GM18873 (cell line): ENCODE measurements around the gene SLC2A6.
"Not testable (repeated sequence)": the region's sequence is repeated elsewhere in the genome, so short reads cannot be mapped to it uniquely, and the experiment has no call there.

Source experiments
- ATAC-seq: cut with Tn5 transposase; IDR thresholded peaks from one replicate; pipeline ENCODE4 v1.9.1; 2021; ENCODE audit warnings: mild to moderate bottlenecking, moderate library complexity, moderate number of reproducible peaks; ENCODE audit not compliant: unreplicated experiment, low FRiP score

SLC2A6 gene

DNA sequence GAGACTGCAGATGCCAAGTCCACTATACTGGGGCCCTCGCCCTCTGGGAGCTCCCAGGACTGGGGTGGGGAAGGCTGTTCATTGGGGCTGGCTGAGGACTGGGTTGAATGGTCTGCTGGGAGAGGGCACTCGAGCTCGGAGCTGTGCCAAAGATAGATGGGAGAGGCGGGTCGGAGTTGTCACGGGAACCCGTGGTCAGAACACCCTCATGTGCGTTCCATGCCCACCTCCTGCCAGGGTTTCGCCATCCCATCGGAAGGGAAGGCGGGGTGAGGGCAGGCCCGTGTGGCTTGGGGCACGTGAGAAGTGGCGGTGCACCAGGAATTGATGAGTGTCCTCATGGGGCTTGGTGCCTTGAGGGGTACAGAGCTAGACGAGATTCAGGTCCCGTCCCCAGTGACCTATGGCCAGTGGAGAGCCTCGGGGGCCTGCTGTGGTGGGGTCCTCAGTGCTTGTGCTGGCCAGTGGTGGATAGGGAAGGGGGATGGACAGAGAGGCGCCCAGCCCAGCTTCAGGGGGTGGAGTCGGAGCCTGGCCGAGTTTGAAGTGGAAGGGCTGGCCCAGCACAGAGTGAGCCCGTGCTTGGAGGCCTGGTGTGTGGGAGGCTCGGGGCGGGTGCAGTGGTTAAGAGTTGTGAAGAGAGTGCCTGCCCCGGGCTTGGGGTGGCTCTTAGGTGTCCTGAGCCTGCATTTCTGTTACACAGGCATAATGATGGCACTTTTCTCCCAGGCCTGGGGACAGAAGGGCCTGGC, 14.9 kb downstream of the SLC2A6 start:
- ATAC-seq = no peak

DNA sequence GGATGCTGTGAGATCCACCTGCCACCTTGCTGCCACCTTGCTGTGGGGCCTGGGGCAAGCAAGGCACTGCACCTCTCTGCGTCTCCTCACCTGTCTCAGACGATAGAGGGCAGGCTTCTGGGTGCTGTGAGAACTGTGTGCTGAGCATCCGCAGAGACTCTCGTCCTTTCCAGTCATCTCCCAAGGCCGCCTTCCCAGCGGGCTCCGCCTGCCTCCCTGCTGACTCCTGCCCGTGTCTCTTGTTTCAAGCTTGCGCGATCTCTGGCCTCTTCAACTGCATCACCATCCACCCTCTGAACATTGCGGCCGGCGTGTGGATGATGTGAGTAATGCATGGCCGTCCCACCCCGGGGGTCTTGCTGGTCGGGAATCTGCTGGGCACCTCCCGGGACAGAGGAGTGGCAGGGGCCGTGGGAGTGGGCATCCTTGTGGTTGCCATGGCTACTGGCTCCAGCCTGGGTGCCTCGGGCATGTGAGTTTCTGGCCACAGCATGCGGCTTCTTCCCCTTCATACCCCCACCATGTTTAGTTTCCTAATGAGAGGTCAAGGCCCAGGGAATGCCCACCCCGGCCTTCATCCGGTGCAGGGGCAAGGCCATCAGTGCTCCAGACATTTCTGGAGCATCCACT, 15.6 kb downstream of the SLC2A6 start:
- no peak for ATAC-seq

GRCh38 chr9:133461975-133462374, 16.9 kb downstream of the SLC2A6 start:
- ATAC-seq = no peak

- peak; percentile 20 for ATAC-seq
Observed at GRCh38 chr9:133460405-133461175, 18.3 kb downstream of the SLC2A6 start.

DNA sequence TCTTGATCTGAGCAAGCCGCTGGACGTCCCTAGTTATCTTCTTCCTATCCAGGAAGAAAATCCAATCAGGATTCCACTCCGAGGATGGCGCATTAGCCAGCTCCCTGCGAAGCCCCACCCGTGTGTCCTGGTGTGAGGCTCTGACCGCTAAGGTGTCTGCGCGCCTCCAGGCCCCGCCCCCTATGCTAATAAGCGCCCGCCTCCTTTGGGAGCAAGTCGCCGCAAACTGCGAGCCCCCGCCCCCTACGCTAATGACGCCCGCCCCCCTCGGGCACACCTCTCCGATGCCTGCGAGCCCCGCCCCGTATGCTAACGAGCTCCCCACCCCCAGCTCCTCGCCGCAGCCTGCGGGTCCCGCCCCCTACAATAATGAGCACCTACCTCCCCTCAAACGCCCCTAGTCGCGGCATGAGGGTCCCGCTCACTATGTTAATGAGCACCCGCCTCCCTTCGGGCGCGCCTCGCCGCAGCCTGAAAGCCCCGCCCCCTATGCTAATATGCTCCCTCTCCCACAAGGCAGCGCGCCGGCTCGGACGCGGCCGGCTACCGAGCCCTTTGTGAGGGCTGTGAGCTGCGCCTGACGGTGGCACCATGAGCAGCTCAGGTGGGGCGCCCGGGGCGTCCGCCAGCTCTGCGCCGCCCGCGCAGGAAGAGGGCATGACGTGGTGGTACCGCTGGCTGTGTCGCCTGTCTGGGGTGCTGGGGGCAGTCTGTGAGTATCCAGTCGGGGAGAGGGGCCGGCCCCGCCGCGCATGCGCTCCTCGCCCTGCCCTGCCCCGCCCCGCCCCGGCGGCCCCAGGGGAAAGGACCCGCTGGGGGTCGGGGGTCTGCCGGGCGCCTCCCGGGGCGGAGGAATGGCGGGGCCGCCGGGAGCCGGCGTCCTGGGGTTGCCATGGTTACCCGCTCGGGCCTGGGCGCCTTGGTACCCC, 19.2 kb downstream of the SLC2A6 start, which contains the start of gene CACFD1:
Gene CACFD1, plus strand, starts transcription at position 503 of the 929 bp plus-strand sequence. Its CDS starts 89 bp downstream, at position 592.
- ATAC-seq = peak; percentile 61

DNA sequence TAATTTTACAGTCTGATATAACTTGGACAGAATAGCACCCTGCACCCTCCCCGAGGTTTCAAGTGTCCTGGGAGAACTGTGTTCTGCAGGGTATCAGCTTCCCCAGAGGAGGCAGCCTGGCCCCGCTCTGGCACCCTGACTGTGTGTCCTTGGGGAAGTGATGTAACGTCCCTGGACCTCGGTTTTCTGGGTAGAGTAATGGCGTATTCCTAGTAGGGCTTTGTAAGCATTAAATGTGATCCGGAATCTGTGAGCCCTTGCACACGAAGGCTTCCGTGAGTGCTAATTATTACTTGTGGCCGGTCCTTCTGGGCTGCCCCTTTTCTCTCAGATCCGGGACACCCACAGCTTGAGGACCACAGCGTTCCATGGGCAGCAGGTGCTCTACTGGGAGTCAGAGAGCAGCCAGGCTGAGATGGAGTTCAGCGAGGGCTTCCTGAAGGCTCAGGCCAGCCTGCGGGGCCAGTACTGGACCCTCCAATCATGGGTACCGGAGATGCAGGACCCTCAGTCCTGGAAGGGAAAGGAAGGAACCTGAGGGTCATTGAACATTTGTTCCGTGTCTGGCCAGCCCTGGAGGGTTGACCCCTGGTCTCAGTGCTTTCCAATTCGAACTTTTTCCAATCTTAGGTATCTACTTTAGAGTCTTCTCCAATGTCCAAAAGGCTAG, 20.1 kb downstream of the SLC2A6 start:
- ATAC-seq = no peak

DNA sequence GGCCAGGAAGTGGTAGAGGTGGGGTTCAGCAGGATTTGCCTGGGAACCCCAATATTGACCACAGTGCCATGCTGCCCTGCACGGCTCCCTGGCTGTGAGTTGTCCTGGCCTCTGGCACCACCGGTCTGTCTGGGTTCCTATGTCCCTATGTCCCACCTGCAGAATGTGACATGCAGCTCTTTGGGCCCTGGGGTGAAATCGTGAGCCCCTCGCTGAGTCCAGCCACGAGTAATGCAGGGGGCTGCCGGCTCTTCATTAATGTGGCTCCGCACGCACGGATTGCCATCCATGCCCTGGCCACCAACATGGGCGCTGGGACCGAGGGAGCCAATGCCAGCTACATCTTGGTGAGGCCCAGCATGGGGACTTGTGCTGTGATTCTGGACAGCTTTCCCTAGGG, 21.2 kb downstream of the SLC2A6 start:
- ATAC-seq = no peak

- no peak for ATAC-seq
Observed at GRCh38 chr9:133457233-133457632, 21.7 kb downstream of the SLC2A6 start.

GRCh38 chr9:133456409-133456808, 22.5 kb downstream of the SLC2A6 start:
- ATAC-seq = no peak

- ATAC-seq = no peak
Observed at GRCh38 chr9:133455936-133456335, 23.0 kb downstream of the SLC2A6 start.

- ATAC-seq = no peak
Observed at GRCh38 chr9:133454943-133455673, 23.8 kb downstream of the SLC2A6 start.

GRCh38 chr9:133454325-133454724, 24.6 kb downstream of the SLC2A6 start:
- no peak for ATAC-seq

- ATAC-seq = no peak
Observed at GRCh38 chr9:133453651-133454050, 25.2 kb downstream of the SLC2A6 start.

DNA sequence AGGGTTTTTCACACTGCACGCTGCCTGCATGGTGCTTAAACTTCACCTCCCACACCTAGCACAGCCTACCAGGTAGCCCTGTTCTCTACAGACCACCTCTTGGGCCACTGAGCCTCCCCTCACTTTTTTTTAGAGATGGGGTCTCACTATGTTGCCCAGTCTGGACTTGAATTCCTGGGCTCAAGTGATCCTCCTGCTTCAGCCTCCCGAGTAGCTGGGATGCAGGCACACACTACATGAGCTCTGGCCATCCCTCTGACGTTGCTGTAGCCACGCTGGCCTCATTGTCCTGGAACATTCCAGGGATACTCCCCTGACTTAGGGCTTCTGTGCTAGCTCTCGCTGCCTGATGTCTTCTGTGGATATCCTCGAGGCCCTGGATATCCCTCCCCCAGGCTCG, 26.3 kb downstream of the SLC2A6 start:
- ATAC-seq = no peak

DNA sequence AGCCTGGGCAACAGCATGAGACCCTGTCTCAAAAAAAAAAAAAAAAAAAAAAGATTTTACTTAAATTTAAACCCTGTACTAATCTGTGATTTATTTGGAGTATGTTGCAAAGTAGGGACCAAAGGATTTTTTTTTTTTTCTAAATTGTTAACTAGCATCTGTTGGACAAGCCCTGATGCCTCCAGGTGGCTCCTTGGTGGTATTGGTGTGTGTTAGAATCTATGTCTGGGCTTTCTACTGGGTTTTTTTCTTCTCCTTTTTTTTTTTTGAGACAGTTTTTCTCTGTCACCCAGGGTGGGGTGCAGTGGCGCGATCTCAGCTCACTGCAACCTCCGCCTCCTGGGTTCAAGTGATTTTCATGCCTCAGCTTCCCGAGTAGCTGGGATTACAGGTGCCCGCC, 27.0 kb downstream of the SLC2A6 start:
- not testable (repeated sequence) for ATAC-seq

GRCh38 chr9:133449760-133450159, 29.1 kb downstream of the SLC2A6 start:
- ATAC-seq = no peak

GRCh38 chr9:133448487-133448972, 30.4 kb downstream of the SLC2A6 start:
- no peak for ATAC-seq

- ATAC-seq = no peak
Observed at GRCh38 chr9:133445293-133445969, 33.5 kb downstream of the SLC2A6 start.
